Stimulated activated CD4-positive, alpha-beta T cell treated with anti-CD3 and anti-CD28 coated beads, Interleukin-2, amount 100 ng/mL, for 4 hours (primary cell): ENCODE measurements around the gene TRIM7.
"Not testable (repeated sequence)": the region's sequence is repeated elsewhere in the genome, so short reads cannot be mapped to it uniquely, and the experiment has no call there.

Source experiments
- DNase-seq: peaks from one replicate; pipeline ENCODE4 v3.0.0-alpha.2; 2020; ENCODE audit warnings: low read depth

The TRIM7 gene

DNA sequence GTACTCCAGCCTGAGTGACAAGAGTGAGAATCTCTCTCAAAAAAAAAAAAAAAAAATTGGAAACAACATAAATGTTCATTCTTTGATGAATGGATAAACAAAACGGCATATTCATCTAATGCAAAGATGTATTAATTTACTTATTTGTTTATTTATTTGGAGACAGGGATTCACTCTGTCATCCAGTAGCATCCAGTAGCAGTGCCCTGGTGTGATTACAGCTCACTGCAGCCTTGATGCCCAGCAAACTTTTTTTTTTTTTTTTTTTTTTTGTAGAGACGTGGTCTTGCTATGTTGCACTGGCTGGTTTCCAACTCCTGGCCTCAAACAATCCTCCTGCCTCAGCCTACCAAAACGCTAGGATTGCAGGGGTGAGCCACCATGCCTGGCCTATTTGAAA, 33.2 kb downstream of the TRIM7 start:
- DNase-seq = no peak

DNA sequence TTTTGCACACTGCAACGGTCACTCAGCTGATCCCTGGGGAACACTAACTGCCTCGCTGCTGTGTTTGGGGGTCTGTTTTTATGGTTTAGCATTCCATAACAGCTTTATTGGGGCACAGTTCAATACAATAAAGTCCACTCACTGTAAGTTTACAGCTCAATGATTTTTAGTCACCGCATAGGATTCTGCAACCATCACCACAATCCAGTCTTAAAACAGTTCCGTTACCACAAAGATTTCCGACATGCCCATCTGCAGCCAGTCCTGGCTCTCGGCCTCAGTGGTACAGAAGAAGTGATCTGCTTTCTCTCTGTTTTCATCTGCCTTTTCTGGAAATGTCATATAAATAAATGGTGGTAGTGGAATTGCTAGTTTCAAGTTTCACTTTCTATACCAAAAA, 34.0 kb downstream of the TRIM7 start:
- no peak for DNase-seq

DNA sequence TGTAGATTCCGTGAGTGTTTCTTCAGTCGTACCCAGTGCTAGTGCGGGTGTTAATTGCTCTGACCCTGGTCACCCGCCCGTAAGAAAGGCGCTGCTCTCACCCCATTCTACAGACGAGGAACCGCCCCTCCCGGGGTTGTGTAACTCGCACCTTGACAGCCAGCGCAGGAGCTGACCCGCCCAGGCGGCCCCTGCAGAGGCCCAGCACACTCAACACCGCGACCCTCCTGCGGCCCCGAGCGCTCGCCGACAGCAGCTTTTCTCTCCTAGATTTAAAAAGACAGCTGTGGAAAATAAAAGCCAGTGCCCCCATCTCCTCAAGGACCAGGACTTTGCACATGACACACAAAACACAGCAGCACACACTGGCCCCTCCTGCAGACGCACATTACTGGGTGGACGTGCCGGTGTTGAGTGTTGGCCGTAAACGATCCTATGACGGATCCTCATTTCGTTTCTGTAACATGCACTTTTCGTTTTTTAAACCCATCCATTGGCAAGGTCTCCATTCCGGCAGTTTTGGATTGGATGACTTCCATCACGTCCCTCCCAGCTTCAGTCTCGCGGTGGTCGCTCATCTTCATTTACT, 34.7 kb downstream of the TRIM7 start:
- DNase-seq = no peak

DNA sequence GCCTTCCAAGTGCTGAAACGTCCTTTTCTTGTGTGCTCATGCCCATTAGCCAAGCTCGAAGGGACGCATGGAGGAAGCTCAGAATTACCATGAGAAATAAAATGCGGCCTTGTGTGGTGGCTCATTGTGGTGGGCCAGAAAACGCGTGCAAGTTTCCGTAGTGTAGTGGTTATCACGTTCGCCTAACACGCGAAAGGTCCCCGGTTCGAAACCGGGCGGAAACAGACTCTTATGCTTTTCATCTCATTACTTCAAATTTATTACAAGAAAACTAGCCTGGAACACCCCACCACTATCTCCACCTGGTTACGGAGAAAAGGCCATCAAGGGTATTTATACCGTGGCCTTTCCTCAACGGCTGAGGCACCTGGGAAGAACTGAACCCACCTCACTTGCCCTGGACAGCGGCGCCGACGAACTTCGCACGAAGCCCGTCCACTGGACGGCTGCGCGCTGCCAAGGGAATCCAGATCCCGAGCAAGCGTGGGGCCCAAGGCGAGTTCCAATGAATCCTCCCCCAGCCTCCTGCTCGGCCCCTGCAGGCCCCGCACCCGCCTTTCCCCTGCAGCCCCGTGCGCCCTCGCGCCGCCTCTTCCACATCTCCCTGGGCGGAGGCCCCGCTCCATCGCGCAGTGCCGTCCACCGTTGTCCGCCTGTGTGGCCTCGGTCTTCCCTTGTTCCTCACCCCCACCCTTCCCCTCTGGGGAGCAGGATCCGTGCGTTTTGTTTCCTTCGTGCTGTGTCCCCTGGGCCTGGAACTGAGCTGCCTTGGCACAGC, 35.3 kb downstream of the TRIM7 start:
- not testable (repeated sequence) for DNase-seq

DNA sequence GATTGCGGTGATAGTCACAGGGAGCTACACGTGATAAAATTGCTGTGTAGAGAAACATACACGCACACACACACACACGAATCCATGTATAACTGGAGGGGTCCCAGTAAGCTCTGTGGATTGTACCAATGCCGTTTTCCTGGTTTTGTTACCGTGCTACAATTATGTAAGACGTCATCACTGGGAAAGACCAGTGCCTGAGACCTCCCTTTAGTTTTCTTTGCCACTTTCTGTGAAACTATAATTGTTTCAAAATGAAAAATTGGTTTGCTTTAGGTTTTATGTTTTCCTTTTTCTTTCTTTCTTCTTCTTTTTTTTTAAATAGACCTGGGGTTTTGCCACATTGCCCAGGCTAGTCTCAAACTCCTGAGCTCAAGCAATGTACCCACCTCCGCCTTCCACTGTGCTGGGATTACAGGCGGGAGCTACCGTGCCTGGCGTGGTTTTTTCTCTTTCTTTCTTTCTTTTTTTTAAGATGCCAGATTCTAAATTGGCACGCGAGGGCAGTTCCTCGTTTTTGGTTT, 36.3 kb downstream of the TRIM7 start:
- no peak for DNase-seq

DNA sequence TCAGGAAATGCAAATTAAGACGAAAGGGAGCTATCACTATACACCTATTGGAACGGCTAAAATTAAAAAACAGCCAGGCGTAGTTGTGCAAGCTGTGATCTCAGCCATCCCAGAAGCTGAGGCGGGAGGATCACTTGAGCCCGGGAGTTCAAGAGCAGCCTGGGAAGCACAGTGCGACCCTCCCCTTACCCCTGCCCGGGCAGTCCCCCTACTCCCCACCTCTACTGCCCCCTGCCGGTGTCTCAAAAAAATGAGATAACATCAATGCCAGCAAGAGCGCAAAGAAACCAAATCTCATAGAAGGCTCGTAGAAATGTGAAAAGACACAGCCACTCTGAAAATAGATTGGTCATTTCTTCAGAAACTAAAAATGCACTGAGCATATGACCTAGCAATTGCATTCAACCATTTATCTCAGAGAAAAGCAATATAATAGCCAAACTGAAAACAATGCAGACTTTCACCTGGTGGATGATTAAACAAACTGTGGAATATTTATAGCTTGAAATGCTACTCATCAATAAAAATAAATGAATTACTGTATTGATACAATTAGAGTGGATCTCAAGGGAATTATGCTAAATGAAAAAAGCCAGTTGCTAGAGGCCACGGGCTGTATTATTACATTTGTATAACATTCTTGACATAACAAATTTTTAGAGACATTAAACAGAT, 37.0 kb downstream of the TRIM7 start:
- no peak for DNase-seq

DNA sequence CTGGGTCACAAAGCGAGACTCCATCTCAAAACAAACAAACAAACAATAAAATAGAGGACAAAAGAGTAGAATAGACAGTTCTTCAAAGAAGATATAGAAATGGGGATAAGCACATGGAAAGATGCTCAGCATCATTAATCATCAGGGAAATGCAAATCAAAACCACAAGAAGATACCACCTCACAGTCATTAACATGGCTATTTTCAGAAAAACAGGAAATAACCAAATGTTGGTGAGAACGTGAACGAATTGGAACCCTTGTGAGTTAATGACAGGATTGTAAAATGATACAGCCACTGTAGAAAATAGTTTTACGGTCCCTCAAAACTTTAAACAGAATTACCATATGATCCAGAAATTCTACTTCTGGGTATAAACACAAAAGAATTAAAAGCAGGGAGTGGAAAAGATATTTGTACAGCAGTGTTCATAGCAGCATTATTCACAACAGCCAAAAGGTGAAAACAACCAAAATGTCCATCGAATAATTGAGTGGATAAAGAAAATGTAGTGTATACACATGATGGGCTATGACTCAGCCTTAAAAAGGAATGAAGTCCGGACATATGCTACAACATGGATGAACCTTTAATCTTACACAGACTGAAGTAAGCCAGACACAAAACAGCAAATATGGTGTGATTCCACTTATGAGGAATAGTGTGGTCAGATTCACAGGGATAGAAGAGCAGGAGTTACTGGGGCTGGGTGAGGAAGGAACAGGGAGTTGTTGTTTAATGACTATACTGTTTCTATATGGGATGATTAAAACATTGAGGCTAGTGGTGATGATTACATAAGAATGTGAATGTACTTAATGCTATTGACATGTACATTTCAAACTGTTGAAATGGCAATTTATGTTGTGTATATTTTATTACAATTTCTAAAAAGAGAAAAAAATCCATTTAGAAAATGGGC, 37.9 kb downstream of the TRIM7 start:
- DNase-seq = no peak

DNA sequence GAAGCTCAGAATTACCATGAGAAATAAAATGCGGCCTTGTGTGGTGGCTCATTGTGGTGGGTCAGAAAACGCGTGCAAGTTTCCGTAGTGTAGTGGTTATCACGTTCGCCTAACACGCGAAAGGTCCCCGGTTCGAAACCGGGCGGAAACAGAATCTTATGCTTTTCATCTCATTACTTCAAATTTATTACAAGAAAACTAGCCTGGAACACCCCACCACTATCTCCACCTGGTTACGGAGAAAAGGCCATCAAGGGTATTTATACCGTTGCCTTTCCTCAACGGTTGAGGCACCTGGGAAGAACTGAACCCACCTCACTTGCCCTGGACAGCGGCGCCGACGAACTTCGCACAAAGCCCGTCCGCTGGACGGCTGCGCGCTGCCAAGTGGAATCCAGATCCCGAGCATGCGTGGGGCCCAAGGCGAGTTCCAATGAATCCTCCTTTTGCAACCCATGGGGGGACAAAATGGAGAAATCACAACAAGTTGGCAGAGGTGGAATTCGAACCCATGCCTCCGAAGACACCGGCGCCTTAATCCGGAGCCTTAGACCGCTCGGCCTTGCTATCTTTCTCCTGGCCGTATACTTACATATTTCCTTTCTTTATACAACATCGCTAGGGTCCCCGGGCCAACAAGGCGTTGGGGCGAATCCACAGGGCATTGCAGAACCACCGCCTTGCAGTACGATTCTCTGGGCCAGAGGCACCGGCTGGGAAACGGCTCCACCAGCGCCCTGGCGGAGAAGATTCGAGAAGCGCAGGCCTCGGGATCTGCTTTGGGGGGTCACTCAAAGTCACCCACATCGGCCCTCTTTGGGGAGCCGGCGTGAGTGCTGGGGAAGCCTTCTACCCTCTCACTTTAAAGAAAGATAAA, 40.7 kb downstream of the TRIM7 start:
- no peak for DNase-seq

DNA sequence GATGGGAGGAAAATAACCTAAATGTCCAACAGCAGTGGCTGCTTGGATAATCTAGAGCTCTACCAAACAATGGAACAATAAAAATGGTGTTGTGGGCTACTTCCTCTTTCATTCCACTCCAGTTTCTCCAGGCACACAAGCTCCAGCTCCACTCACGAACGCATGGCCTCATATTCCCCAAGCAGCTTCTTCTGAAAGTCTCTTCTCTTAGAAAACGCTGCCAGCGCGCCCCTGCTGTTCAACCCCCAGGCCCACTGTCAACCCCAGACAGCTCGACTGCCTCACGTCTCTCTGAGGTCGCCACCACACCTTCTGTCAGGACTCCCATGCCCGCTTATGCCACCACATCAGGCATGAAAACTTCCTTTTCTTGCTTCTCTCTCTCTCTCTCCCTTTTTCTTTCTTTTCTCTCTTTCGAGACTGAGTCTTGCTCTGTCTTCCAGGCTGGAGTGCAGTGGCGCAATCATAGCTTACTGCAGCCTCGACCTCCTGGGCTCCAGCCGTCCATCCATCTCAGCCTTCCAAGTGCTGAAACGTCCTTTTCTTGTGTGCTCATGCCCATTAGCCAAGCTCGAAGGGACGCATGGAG, 41.4 kb downstream of the TRIM7 start:
- DNase-seq = no peak

DNA sequence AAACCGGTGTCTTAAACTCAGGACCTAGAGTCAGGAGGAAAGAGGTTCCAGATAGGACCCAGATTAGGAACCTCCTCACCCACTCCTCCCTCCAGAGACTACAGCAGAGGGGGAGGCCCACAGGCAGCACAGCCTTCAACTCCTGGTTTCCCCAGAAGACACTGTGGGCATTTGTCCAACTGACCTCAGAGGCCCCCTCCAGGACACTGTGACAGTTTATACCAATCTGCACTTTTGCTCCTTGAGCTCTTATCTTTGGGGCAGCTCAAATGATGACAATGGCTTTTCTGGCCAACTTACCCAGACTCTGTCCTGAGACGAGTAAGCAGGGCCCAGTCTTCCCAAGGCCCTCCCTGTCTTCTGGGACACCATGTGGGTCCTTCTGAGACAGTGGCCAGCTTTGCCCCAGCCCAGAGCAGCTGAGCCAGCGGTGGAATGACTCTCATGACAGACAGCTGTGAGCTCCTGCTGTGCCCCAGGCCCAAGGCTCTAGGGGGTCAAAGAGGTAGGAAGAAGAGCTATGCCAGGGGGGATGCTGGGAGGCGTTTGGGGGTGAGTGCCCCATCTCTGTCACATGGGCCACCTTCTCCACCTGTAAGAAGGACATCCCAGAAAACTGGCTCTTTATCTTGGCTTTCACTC, 43.3 kb downstream of the TRIM7 start:
- no peak for DNase-seq

DNA sequence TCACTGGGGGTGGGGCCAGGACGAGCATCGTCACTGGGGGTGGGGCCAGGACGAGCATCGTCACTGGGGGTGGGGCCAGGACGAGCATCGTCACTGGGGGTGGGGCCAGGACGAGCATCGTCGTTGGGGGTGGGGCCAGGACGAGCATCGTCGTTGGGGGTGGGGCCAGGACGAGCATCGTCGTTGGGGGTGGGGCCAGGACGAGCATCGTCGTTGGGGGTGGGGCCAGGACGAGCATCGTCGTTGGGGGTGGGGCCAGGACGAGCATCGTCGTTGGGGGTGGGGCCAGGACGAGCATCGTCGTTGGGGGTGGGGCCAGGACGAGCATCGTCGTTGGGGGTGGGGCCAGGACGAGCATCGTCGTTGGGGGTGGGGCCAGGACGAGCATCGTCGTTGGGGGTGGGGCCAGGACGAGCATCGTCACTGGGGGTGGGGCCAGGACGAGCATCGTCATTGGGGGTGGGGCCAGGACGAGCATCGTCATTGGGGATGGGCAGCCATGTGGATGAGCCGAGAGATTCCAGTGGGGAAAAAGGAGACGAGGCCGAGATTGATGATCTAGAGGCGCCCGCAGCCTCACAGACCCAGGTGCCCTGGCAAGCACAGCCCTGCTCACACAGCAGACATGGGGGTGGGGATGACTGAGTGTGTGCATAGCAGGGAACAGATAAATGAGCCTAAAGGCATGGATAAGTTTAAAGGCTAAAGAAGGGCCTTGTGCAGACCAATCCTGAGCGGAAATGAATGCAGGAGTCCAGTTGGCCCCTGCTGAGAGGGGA, 44.1 kb downstream of the TRIM7 start:
- peak; percentile 29 for DNase-seq

DNA sequence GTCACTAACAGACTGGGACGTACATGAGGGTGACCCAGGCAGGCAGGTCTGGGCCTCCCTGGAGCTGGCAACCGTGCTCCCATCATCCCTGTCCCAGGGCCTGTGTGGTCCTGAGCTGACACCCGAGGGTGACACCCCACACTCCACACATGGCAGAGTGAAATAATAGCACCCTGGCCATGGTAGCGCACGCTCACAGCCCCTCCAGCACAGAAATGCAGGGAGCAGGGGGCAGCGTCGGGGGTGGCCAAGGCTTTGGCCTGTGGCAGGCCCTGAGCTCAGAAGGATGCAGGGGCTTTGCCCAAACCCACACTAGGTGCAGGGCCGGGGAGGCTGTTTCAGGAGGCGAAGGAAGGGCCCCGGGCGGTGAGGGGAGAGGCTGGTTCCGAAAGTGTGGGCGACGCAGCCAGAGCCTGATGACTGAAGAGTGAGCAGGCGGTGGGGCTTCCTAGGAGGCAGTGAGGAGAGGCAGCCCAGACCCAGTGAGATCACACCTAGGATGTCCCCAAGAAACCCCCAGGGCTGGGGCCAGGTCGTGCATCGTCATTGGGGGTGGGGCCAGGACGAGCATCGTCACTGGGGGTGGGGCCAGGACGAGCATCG, 44.7 kb downstream of the TRIM7 start:
- DNase-seq = peak; percentile 80

DNA sequence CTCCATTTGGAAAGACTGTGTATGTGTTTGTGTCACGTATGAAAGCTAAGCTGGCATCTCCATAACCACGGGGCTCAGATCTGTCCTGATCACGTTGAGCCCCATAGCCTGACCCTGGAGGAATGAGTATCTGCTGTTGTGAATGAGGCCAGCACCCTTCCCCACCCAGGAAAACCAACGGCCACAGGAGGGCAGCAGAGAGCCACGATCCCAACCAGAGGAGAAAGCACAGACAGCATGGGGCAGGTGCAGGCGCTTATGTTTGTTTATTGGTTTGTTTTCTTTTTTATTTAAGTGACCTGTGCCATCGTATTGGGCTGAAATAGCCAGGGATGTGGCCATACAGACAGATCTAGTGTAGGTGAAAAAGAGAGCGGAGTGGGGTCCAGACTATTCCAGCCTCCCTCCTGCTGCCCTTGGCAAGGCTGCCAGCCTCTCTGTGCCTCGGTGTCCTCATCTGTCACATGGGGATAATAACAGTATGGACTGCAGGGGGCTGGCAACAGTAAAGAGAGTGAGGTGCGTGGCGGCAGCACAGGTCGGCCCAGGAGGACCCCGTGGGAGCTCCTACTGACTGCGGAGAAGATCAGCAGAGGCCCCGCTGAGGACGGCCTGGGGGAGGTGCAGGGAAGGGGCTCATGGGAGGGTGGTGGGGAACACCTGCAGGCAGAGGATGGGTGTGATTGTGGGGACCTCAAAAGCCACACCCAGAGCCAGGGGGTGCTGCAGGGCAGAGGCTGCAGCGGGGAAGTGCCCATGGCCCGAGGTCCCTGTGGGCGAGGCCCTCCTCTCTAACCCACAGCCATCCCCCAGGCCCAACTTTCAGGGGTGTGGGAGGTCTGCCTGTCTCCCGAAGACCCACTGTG, 45.5 kb downstream of the TRIM7 start:
- peak; percentile 83 for DNase-seq

DNA sequence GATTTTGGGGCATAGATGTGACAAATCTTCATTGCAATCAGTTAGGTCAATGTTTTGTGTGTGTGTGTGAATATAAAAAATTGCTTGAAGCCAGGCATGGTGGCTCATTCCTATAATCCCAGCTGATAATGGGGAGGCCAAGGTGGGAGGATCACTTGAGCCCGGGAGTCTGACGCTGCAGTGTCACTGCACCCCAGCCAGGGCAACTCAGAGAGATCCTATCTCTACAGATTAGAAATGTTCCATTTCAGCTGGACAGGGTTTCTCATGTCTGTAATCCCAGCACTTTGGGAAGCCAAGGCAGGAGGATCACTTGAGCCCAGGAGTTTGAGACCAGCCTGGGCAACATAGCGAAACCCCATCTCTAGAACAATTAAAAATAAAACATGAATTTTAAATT, 46.1 kb downstream of the TRIM7 start:
- no peak for DNase-seq

DNA sequence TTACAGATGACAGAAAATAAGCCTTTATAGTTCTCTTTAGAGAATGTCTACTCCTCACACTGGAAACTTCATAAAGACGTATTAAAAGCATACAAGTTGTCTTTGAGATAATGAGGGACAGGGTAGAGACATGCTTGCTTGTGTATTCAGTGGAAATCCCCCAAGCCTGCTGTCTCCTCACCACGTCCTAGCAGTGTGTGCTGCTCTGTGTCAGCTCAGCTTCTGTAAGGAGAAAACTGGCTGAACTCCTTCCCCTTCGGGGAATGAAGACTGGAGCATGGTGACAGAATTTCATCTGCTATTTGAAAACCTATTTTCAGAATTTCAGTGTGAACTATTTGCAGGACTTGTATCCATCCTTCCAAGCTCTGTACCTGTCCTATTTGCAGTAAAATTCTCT, 48.2 kb downstream of the TRIM7 start:
- no peak for DNase-seq

DNA sequence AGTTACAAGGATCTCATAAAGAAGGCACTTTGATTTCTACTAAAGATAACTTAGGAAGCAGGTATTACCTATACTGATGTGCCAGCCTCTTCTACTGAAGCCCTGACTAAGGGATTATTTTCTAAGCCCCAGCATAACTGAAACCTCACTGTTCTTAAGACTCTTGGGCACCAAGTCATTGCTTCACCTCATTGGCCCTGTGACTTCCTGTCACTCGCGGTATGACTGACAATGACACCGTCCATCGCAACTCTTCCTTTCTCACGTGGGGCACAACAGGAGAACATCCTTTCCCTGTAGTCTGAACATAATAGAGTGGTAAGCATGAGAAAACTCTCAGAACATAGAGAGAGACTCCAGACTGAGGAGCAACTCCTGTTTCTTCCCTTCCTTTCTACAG, 51.2 kb downstream of the TRIM7 start:
- DNase-seq = no peak

DNA sequence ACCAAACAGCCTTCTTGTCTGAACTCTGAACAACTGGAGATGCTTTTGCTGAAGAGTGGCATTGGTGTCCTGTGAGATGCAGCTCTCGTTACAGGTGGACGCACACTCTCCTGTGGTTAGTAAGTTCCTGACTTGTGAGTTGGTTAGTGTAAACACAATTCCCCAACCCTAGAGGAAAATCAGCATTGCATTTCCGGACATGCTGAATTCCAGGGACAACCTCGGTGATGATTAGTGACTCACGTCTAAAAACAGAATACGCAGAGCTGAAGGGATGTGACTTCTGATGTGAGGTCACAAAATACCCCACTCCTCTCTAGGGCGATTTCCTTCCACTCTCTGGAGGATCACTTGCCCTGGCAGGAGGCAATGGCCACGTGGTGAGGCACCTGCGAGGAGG, 52.6 kb downstream of the TRIM7 start:
- no peak for DNase-seq

DNA sequence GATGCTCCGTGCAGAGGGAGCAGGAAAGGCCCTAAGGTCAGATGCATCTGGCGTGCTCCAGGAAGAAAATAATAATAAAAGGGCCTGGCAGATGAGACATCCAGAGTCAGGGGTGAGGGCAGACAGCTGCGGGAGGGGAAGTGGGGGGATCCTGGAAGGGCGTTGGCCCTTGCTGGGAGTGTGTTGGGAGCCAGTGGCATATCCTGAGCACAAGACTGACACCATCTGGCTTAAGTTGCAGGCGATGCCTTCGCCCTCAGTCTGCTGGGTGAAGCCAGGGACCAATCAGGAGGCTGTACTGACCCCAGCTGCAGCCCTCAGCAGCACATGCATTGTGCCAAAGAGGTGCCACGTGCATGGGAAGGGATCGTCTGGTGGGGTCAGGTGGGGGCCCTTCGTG, 53.9 kb downstream of the TRIM7 start:
- no peak for DNase-seq
